ENCODE measurements around the gene DNAJC9. TPM values are rescaled to one million over a fixed set of nuclear protein-coding genes. Genes with fewer than 3 reads are reported as not detected.

The DNAJC9 gene
- total RNA-seq, 1 experiment from 2014 or later: 45.6 TPM

DNA sequence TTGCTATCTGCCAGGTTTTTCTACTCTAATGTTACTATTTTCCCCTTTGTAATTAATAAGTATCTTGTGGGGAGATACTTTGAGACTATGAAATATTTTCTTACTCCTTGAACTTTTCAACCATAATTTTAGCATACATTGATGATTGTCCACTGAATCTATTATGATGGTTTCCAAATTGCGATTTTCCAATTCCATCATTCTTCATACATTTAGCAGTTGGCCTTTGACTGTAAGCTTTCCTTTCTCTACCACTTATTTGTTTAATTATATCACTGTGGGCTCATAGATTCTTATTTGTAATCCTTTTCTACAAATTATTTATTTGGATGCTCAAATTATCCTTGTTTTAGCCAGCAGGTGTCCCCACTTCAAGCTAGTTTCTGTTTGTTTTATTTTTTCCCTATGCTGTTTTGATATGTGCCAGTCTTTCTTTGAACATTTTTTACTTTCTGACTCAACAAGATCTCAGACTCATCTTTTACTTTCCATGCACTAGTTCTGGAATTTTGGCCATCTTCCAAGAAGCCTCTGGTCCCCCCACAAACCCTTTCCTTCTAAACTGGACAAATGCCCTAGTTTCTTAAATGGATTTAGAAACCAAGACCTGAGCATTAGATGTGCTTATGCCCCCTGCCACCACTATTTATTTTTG is 16.8 kb upstream of the DNAJC9 start:
- Histone ChIP-seq H3K27ac (peak overlapping the region; percentile 91; the same call in 1 of the 2 replicates), H2AFZ (no peak overlapping the region), H3K9me3 (ENCODE audit: insufficient read depth, low read depth) (peaks cover 7% of the 10 kb centered on the region), H3K4me3 (no peak overlapping the region), H3K4me1 (replicated peaks; ENCODE audit: insufficient read depth) (peaks cover 20% of the 10 kb centered on the region), H3K36me3 (ENCODE audit: low read depth) (no peaks in the 10 kb centered on the region), H3K4me2 (no peak overlapping the region), H3F3A (ENCODE audit: insufficient read depth, low read depth) (peaks cover 6% of the 10 kb centered on the region), H3K79me2 (ENCODE audit: low read depth) (no peaks in the 10 kb centered on the region), H3K27me3 (ENCODE audit: insufficient read depth, low read depth) (no peaks in the 10 kb centered on the region), H3K9me2 (ENCODE audit: insufficient read depth) (no peaks in the 10 kb centered on the region), H4K20me1 (ENCODE audit: insufficient read depth) (no peaks in the 10 kb centered on the region)
- ChIA-PET POLR2A (ENCODE audit: unreplicated experiment) (interaction anchor here (0.7 to 0.9 kb wide), 4 partner anchors 18 to 323 kb away, joined by 4 to 7 read pairs (median 6); no protein-coding TSS in a partner anchor), CTCF (interaction anchor here (0.5 to 1.4 kb wide), 6 partner anchors 10 to 940 kb away, joined by 3 to 8 read pairs (median 5); partner anchors contain the start of gene MRPS16)
- BruUV-seq (replicated peaks): no TSS peak
- DNase-seq: peak in 1 of 2 experiments; percentile 43
- TF ChIP-seq EZH2 (IDR thresholded peaks at IDR 0.05; ENCODE audit: low read depth): no peak
- TF ChIP-seq, protein P1, sequence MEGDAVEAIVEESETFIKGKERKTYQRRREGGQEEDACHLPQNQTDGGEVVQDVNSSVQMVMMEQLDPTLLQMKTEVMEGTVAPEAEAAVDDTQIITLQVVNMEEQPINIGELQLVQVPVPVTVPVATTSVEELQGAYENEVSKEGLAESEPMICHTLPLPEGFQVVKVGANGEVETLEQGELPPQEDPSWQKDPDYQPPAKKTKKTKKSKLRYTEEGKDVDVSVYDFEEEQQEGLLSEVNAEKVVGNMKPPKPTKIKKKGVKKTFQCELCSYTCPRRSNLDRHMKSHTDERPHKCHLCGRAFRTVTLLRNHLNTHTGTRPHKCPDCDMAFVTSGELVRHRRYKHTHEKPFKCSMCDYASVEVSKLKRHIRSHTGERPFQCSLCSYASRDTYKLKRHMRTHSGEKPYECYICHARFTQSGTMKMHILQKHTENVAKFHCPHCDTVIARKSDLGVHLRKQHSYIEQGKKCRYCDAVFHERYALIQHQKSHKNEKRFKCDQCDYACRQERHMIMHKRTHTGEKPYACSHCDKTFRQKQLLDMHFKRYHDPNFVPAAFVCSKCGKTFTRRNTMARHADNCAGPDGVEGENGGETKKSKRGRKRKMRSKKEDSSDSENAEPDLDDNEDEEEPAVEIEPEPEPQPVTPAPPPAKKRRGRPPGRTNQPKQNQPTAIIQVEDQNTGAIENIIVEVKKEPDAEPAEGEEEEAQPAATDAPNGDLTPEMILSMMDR (conservative IDR thresholded peaks at IDR 0.05): peak; percentile 80
- intact Hi-C loops (cut with micrococcal nuclease; ENCODE audit: unreplicated experiment): loop anchor here (2.0 kb wide), 1 partner anchor 95 kb away; the partner anchor contains the start of gene CFAP70

DNA sequence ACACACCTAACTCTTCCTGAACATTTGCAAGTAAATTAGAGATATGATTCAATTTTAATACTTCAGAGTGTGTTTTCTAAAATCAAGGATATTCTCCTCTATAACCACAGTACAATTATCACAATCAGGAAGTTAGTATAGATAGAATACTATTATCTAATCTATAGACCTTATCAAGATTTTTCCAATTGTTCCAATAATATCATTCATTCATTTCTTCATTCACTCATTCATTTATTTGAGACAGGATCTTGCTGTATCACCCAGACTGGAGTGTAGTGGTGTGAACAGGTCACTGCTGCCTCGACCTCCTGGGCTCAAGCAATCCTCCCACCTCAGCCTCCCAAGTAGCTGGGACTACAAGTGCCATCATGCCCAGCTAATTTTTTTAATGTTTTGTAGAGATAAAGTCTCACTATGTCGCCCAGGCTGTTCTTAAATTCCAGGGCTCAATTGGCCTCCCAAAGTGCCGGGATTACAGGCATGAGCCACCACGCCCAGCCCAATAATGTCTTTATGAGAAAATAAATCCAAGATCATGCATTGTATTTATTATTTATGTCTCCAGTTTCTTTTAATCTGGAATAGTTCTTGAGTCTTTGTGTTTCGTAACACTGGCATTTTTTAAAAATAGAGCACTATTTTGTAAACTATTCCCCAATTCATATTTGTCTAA is 16.0 kb upstream of the DNAJC9 start:
- ChIA-PET CTCF (interaction anchor here (1.1 to 1.4 kb wide), 2 partner anchors 11 to 90 kb away, joined by 3 to 6 read pairs; partner anchors contain the start of gene MRPS16), POLR2A (ENCODE audit: unreplicated experiment) (no interaction called here)
- H3K36me3 ChIP-seq (ENCODE audit: low read depth): no peaks in the 10 kb centered on the region
- no peaks in the 10 kb centered on the region for H3K27me3 ChIP-seq (ENCODE audit: insufficient read depth, low read depth)
- no peak overlapping the region for H3K4me2 ChIP-seq
- H3K9me2 ChIP-seq (ENCODE audit: insufficient read depth): no peaks in the 10 kb centered on the region
- peaks cover 20% of the 10 kb centered on the region for H3K4me1 ChIP-seq (replicated peaks; ENCODE audit: insufficient read depth)
- no peaks in the 10 kb centered on the region for H4K20me1 ChIP-seq (ENCODE audit: insufficient read depth)
- intact Hi-C loops (cut with micrococcal nuclease; ENCODE audit: unreplicated experiment): loop anchor here (2.0 kb wide), 1 partner anchor 96 kb away; the partner anchor contains the start of gene CFAP70
- H3F3A ChIP-seq (ENCODE audit: insufficient read depth, low read depth): peaks cover 6% of the 10 kb centered on the region
- no TSS peak for BruUV-seq (replicated peaks)
- H3K4me3 ChIP-seq: no peak overlapping the region
- H3K79me2 ChIP-seq (ENCODE audit: low read depth): no peaks in the 10 kb centered on the region
- peaks cover 7% of the 10 kb centered on the region for H3K9me3 ChIP-seq (ENCODE audit: insufficient read depth, low read depth)
- no peak for TF ChIP-seq EZH2 (IDR thresholded peaks at IDR 0.05; ENCODE audit: low read depth)
- TF ChIP-seq, protein P1 (conservative IDR thresholded peaks at IDR 0.05): no peak
- no peak overlapping the region for H2AFZ ChIP-seq
- H3K27ac ChIP-seq: peak overlapping the region; percentile 91; the same call in 1 of the 2 replicates
- DNase-seq: no peak

DNA sequence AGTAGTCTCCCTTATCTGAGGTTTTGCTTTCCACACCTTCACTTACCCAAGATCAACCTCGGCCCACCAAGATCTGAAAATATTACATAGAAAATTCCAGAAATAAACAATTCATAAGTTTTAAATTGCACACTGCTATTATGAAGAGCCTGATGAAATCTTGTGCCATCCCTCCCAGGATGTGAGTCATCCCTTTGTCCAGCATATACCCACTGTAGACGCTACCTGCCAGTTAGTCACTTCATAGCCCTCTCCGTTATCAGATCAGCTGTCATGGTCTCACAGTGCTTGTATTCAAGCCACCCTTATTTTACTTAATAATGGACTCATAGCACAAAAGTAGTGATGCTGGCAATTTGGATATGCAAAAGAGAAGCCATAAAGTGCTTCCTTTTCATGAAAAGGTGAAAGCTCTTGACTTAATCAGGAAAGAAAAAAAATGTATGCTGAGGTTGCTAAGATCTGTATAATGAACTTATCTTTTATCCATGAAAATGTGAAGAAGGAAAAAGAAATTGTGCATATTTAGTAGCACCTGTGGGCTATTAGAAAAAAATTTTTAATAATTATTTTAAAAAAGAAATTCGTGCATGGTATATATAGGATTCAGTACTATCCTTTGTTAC is 15.2 kb upstream of the DNAJC9 start:
- BruUV-seq (replicated peaks): TSS peak; percentile 83
- Histone ChIP-seq H3K4me1 (replicated peaks; ENCODE audit: insufficient read depth) (peaks cover 20% of the 10 kb centered on the region), H3K4me3 (no peak overlapping the region), H3K79me2 (ENCODE audit: low read depth) (no peaks in the 10 kb centered on the region), H3F3A (ENCODE audit: insufficient read depth, low read depth) (peaks cover 11% of the 10 kb centered on the region), H3K4me2 (peak overlapping the region; percentile 34), H3K9me2 (ENCODE audit: insufficient read depth) (no peaks in the 10 kb centered on the region), H2AFZ (no peak overlapping the region), H3K9me3 (ENCODE audit: insufficient read depth, low read depth) (peaks cover 7% of the 10 kb centered on the region), H3K27me3 (ENCODE audit: insufficient read depth, low read depth) (no peaks in the 10 kb centered on the region), H3K36me3 (ENCODE audit: low read depth) (no peaks in the 10 kb centered on the region), H3K27ac (peak overlapping the region; percentile 91), H4K20me1 (ENCODE audit: insufficient read depth) (no peaks in the 10 kb centered on the region)
- TF ChIP-seq, protein P1 (conservative IDR thresholded peaks at IDR 0.05): no peak
- no peak for TF ChIP-seq EZH2 (IDR thresholded peaks at IDR 0.05; ENCODE audit: low read depth)
- CTCF ChIA-PET: no interaction called here
- POLR2A ChIA-PET (ENCODE audit: unreplicated experiment): no interaction called here
- intact Hi-C loops (cut with micrococcal nuclease; ENCODE audit: unreplicated experiment): loop anchor here (2.0 kb wide), 1 partner anchor 97 kb away; the partner anchor contains the start of gene CFAP70
- DNase-seq: peak; percentile 61 to 85

Data from PC-9 (cell line).